ENCODE measurements around the gene STXBP1. TPM values are rescaled to one million over a fixed set of nuclear protein-coding genes. Genes with fewer than 3 reads are reported as not detected.
A peak's percentile ranks its signal among the peaks of the same experiment; 100 is the strongest.

STXBP1 gene
- total and polyA plus RNA-seq, 2 of the 13 experiments (the other 11 are each of a cell fraction or from before 2014, with no cell fraction given): 2.9 TPM

- TF ChIP-seq ERF (CRISPR knock-in tag; IDR thresholded peaks at IDR 0.05): peak; percentile 75
- TF ChIP-seq SKI (IDR thresholded peaks at IDR 0.05; ENCODE audit: partially characterized antibody): peak; percentile 27
- TF ChIP-seq NR2F6 (IDR thresholded peaks at IDR 0.05): no peak
- TF ChIP-seq NR2F6 (CRISPR knock-in tag; IDR thresholded peaks at IDR 0.05): peak; percentile 40; the same call in 1 of the 2 replicates
- TF ChIP-seq SOX6 (IDR thresholded peaks at IDR 0.05): no peak
- 0 out of 2 replicates have a peak, but pooled peaks have one; percentile 40 for TF ChIP-seq SOX6 (CRISPR knock-in tag; IDR thresholded peaks at IDR 0.05)
- TF ChIP-seq KLF16 (CRISPR knock-in tag; IDR thresholded peaks at IDR 0.05): peak in 1 of 2 experiments; percentile 49; a peak in 1 of 4 replicates
- peak; percentile 49; the same call in 1 of the 2 replicates for TF ChIP-seq ZNF335 (CRISPR knock-in tag; IDR thresholded peaks at IDR 0.05)
- no peak for TF ChIP-seq SRF (IDR thresholded peaks at IDR 0.05; ENCODE audit: low read depth, low read length)
- TF ChIP-seq HNF1A (IDR thresholded peaks at IDR 0.05; ENCODE audit: low read depth): no peak
- TF ChIP-seq HNF1A (CRISPR knock-in tag; IDR thresholded peaks at IDR 0.05; ENCODE audit: borderline replicate concordance): peak; percentile 18; the same call in 1 of the 2 replicates
- no peak for TF ChIP-seq ZNF432 (CRISPR knock-in tag; IDR thresholded peaks at IDR 0.05; ENCODE audit: borderline replicate concordance)
- no peak for TF ChIP-seq SIN3B (IDR thresholded peaks at IDR 0.05; ENCODE audit: low read length)
- peak; percentile 98 for TF ChIP-seq ZNF629 (CRISPR knock-in tag; conservative IDR thresholded peaks at IDR 0.05)
- TF ChIP-seq SP4 (CRISPR knock-in tag; IDR thresholded peaks at IDR 0.05): peak; percentile 60
- peak; percentile 54; the same call in 1 of the 2 replicates for TF ChIP-seq TARDBP (CRISPR knock-in tag; IDR thresholded peaks at IDR 0.05)
- no peak for TF ChIP-seq NRL (CRISPR knock-in tag; IDR thresholded peaks at IDR 0.05; ENCODE audit: borderline replicate concordance)
- TF ChIP-seq HMG20A (CRISPR knock-in tag; IDR thresholded peaks at IDR 0.05; ENCODE audit: borderline replicate concordance): peak; percentile 63; the same call in 1 of the 2 replicates
- 0 out of 2 replicates have a peak, but pooled peaks have one; percentile 12 for TF ChIP-seq SIN3A (IDR thresholded peaks at IDR 0.05; ENCODE audit: borderline replicate concordance, low read depth, low read length)
- no peak for TF ChIP-seq ZNF563 (CRISPR knock-in tag; IDR thresholded peaks at IDR 0.05)
- peak; percentile 78 for TF ChIP-seq MAX (IDR thresholded peaks at IDR 0.05)
- TF ChIP-seq ELF3 (CRISPR knock-in tag; IDR thresholded peaks at IDR 0.05): peak; percentile 94
- TF ChIP-seq RXRB (CRISPR knock-in tag; IDR thresholded peaks at IDR 0.05; ENCODE audit: borderline replicate concordance): peak; percentile 81
- TF ChIP-seq SNAI1 (CRISPR knock-in tag; IDR thresholded peaks at IDR 0.05; ENCODE audit: borderline replicate concordance): no peak
- TF ChIP-seq FOXK1 (CRISPR knock-in tag; IDR thresholded peaks at IDR 0.05; ENCODE audit: borderline replicate concordance, low read depth): peak; percentile 51; the same call in 1 of the 2 replicates
- TF ChIP-seq YY1 (IDR thresholded peaks at IDR 0.05; ENCODE audit: insufficient read depth, insufficient replicate concordance, low read depth, low read length): peak; percentile 68
- TF ChIP-seq ZNF350 (CRISPR knock-in tag; IDR thresholded peaks at IDR 0.05; ENCODE audit: borderline replicate concordance, low read depth): no peak; the same call in 1 of the 2 replicates
- peak; percentile 86 for TF ChIP-seq TEAD3 (CRISPR knock-in tag; optimal IDR thresholded peaks at IDR 0.05; ENCODE audit: borderline replicate concordance)
- TF ChIP-seq HOXD1 (CRISPR knock-in tag; IDR thresholded peaks at IDR 0.05): no peak
Measured at GRCh38 chr9:127575875-127576778, 36.0 kb upstream of the STXBP1 start (continued).

Measured in HepG2 (cell line).